ACC112 (cell line): ENCODE results near the gene TNPO2.
"Not testable (repeated sequence)": the region's sequence is repeated elsewhere in the genome, so short reads cannot be mapped to it uniquely, and the experiment has no call there.

Experiments used
- H2AFZ ChIP-seq: fragments of 200-600 bp; sonication (generic); one replicate; pipeline ENCODE4 v1.6.0; 2017; ENCODE audit warnings: antibody characterized with exemption, low read length; ENCODE audit not compliant: unreplicated experiment
- H3K27ac ChIP-seq: fragments of 200-600 bp; sonication (generic); 2 replicates; pipeline ENCODE4 v1.5.1; 2014; ENCODE audit warnings: low read depth, mild to moderate bottlenecking, antibody characterized with exemption, low read length, moderate library complexity
- H3K27me3 ChIP-seq: fragments of 200-600 bp; sonication (generic); 2 replicates; pipeline ENCODE4 v1.6.1; 2014; ENCODE audit warnings: mild to moderate bottlenecking, antibody characterized with exemption, low read length, moderate library complexity, mixed read lengths; ENCODE audit not compliant: insufficient read depth
- H3K36me3 ChIP-seq: fragments of 200-600 bp; sonication (generic); 2 replicates; pipeline ENCODE4 v1.6.1; 2016; ENCODE audit warnings: mild to moderate bottlenecking, antibody characterized with exemption, low read length, moderate library complexity, mixed read lengths; ENCODE audit not compliant: insufficient read depth
- H3K4me1 ChIP-seq: fragments of 200-600 bp; sonication (generic); one replicate; pipeline ENCODE4 v1.6.1; 2016; ENCODE audit warnings: low read length, mixed read lengths; ENCODE audit not compliant: insufficient read depth, unreplicated experiment, control insufficient read depth
- H3K4me3 ChIP-seq: fragments of 200-600 bp; sonication (generic); 2 replicates; pipeline ENCODE4 v1.5.1; 2014; ENCODE audit warnings: mild to moderate bottlenecking, low read depth, low read length
- H3K79me2 ChIP-seq: fragments of 200-600 bp; sonication (generic); one replicate; pipeline ENCODE4 v1.6.0; 2016; ENCODE audit warnings: low read length; ENCODE audit not compliant: control insufficient read depth, unreplicated experiment, insufficient read depth

Gene TNPO2

GRCh38 chr19:12705654-12706331 lies 17.9 kb downstream of the TNPO2 start:
- no peak overlapping the region for H3K27ac ChIP-seq
- no peak overlapping the region for H2AFZ ChIP-seq
- H3K79me2 ChIP-seq: no peaks in the 10 kb centered on the region
- no peaks in the 10 kb centered on the region for H3K27me3 ChIP-seq
- H3K4me3 ChIP-seq: no peak overlapping the region
- 0 out of 2 replicates have a peak, but pooled peaks cover 8% of the 10 kb centered on the region for H3K36me3 ChIP-seq
- H3K4me1 ChIP-seq: no peaks in the 10 kb centered on the region

DNA sequence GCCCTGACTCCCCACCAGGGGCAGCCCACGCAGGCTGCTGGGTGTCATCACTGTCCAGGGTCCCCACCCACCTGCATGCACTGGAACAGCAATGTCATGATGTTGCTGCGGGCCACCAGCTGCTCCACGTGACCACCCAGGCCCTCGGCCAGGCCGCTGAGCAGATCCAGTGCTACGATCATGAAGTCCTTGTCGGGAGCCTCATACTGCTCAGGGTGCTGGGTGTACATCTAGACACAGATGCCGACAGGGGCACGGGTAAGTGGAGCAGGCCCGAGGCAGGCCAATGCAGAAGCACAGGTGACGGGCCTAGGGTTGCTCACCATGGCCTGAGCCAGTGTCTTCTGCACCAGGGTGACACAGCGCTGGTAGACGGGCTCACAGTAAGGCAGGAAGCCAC lies 18.6 kb downstream of the TNPO2 start:
- H2AFZ ChIP-seq: no peak overlapping the region
- no peak overlapping the region for H3K27ac ChIP-seq
- H3K4me1 ChIP-seq: no peaks in the 10 kb centered on the region
- 0 out of 2 replicates have a peak, but pooled peaks cover 8% of the 10 kb centered on the region for H3K36me3 ChIP-seq
- H3K4me3 ChIP-seq: no peak overlapping the region
- H3K27me3 ChIP-seq: no peaks in the 10 kb centered on the region
- H3K79me2 ChIP-seq: no peaks in the 10 kb centered on the region

- H3K27ac ChIP-seq: no peak overlapping the region
- H3K79me2 ChIP-seq: no peaks in the 10 kb centered on the region
- H3K27me3 ChIP-seq: no peaks in the 10 kb centered on the region
- no peak overlapping the region for H2AFZ ChIP-seq
- 0 out of 2 replicates have a peak, but pooled peaks cover 8% of the 10 kb centered on the region for H3K36me3 ChIP-seq
- no peak overlapping the region for H3K4me3 ChIP-seq
- H3K4me1 ChIP-seq: no peaks in the 10 kb centered on the region
Observed at GRCh38 chr19:12703046-12703445, 20.7 kb downstream of the TNPO2 start.

DNA sequence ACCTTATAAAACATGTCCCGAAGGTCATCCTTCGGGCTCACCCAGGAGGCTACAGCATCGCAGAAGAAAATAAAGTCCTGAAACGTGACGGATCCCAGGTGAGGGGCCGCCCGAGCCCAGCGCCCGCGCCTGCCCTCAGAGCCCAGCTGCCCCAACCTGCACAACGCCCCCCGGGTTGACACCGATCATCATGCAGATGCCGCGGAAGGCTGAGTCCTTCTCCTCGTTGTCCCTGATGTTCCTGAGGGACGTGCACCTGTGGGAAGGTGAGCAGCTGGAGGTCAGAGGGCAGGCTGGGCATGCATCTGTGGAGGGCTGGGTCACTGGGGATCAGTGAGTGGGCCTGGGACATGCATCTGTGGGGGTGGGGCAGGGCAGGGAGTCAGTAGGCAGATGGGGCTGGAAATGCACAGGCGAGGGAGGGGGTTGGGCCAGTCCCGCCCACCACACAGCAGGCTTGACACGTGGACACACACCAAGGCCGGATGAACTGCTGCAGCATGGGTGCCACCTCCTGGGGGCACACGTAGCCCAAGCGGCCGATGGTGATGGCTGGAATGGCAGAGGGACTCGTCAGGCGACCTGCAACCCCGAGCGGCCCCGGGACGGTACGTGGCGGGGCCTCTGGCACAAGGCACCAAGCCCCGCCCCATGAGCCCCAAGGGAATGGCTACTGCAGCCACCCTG lies 22.0 kb downstream of the TNPO2 start:
- no peaks in the 10 kb centered on the region for H3K4me1 ChIP-seq
- H2AFZ ChIP-seq: no peak overlapping the region
- 0 out of 2 replicates have a peak, but pooled peaks cover 8% of the 10 kb centered on the region for H3K36me3 ChIP-seq
- no peak overlapping the region for H3K4me3 ChIP-seq
- H3K27ac ChIP-seq: no peak overlapping the region
- H3K27me3 ChIP-seq: no peaks in the 10 kb centered on the region
- no peaks in the 10 kb centered on the region for H3K79me2 ChIP-seq

GRCh38 chr19:12698138-12698537 lies 25.6 kb downstream of the TNPO2 start:
- H3K27me3 ChIP-seq: no peaks in the 10 kb centered on the region
- H3K27ac ChIP-seq: no peak overlapping the region
- 0 out of 2 replicates have a peak, but pooled peaks cover 5% of the 10 kb centered on the region for H3K36me3 ChIP-seq
- no peak overlapping the region for H3K4me3 ChIP-seq
- H3K4me1 ChIP-seq: peaks cover 8% of the 10 kb centered on the region
- no peaks in the 10 kb centered on the region for H3K79me2 ChIP-seq
- no peak overlapping the region for H2AFZ ChIP-seq

- H3K36me3 ChIP-seq, H3K4me3 ChIP-seq, H3K27me3 ChIP-seq, H3K27ac ChIP-seq, H3K4me1 ChIP-seq, H3K79me2 ChIP-seq, H2AFZ ChIP-seq: not testable (repeated sequence)
Observed at GRCh38 chr19:12697425-12697824, 26.3 kb downstream of the TNPO2 start.

DNA sequence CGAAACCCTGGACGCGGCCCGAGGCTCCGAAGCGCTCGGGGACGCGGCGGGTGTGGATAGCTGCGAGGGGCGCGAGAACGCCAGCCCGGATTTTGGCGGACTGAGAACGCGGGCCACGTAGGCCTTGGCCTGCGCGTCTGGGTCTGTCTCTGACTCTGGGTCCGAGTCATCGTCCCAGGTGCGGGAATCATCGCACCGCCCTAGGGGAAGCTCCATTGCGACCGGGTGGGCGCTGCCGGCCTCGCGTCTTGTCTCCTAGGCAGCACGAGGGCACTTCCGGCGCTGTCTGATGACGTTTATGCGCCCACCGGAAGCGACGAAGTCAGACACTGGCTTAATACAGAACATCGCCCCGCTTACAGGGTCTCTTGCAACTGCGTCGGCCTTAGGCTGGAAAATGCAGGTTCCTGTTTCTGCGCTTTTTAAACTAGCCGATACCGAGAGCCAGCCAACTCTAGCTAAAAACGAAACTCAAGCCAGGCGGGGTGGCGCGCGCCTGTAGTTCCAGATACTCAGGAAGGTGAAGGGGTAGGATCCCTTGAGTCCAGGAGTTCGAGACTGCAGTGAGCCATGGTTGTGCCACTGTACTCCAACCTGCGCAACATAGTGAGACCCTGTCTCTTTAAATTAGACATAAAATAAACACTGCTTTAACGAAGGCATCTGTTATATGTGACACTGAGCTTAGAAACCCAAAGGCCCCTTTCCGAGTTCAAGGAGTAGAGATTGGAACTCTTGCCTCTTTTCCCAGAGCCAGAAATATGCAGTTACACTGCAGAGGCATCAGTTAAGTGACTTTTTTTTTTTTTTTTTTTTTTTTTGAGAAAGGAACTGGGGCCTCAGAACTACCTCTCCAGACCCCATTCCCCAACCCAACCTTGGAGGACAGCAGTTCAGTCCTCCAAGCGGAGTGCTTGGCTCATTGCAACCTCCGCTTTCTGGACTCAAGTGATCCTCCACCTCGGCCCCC lies 27.1 kb downstream of the TNPO2 start, which contains the start of gene FBXW9:
FBXW9 (minus strand) TSS at position 266 of the 970 bp plus-strand sequence; CDS start at position 216, 50 bp downstream.
- Histone ChIP-seq H2AFZ (peak within 1 kb of the TSS; percentile 39), H3K4me1 (peaks cover 8% of the 10 kb centered on the region), H3K36me3 (no peaks in the 10 kb centered on the region), H3K4me3 (peak within 1 kb of the TSS; percentile 92), H3K27ac (peak within 1 kb of the TSS; percentile 60), H3K79me2 (no peaks in the 10 kb centered on the region), H3K27me3 (no peaks in the 10 kb centered on the region)

- H3K4me3 ChIP-seq: peak overlapping the region; percentile 92
- H2AFZ ChIP-seq: peak overlapping the region; percentile 32
- no peaks in the 10 kb centered on the region for H3K27me3 ChIP-seq
- no peaks in the 10 kb centered on the region for H3K79me2 ChIP-seq
- no peak overlapping the region for H3K27ac ChIP-seq
- peaks cover 8% of the 10 kb centered on the region for H3K4me1 ChIP-seq
- H3K36me3 ChIP-seq: no peaks in the 10 kb centered on the region
Observed at GRCh38 chr19:12695997-12696365, 27.8 kb downstream of the TNPO2 start.

- Histone ChIP-seq H3K4me3 (peak overlapping the region; percentile 92), H2AFZ (peak overlapping the region; percentile 32), H3K79me2 (no peaks in the 10 kb centered on the region), H3K4me1 (peaks cover 8% of the 10 kb centered on the region), H3K36me3 (no peaks in the 10 kb centered on the region), H3K27ac (no peak overlapping the region), H3K27me3 (no peaks in the 10 kb centered on the region)
Observed at GRCh38 chr19:12695514-12695913, 28.2 kb downstream of the TNPO2 start.

DNA sequence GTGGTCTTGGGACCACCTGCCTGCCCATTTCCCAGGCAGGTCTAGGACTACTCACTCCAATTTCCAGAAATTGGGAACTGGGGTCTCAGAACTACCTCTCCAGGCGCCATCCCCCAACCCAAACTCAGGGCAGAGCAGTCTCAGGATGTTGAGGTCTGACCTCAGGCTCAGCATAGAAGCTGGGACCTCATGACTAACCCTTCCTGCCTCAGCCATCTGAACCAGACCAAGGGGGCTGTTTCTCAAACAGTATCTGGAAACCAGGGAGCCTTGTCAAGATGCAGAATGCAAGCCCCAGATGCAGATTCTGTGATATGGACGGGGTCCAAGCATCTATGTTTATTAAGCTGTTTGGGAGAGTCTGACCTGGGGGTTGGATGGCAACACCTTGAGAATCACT lies 28.6 kb downstream of the TNPO2 start:
- H3K27me3 ChIP-seq: no peaks in the 10 kb centered on the region
- H3K27ac ChIP-seq: no peak overlapping the region
- no peaks in the 10 kb centered on the region for H3K79me2 ChIP-seq
- peak overlapping the region; percentile 92 for H3K4me3 ChIP-seq
- peaks cover 8% of the 10 kb centered on the region for H3K4me1 ChIP-seq
- H3K36me3 ChIP-seq: no peaks in the 10 kb centered on the region
- H2AFZ ChIP-seq: no peak overlapping the region
